Ascending aorta (tissue), 2 donors: ENCODE data around the gene FGF23. TPM values are rescaled to one million over a fixed set of nuclear protein-coding genes. Genes with fewer than 3 reads are reported as not detected.

Experiments used
- DNase-seq, 2 donors: peaks; one replicate each; pipeline ENCODE4 v3.0.0-alpha.2; 2019; ENCODE audit warnings: low spot score in 2 of 2
- H3K27ac ChIP-seq, 2 donors: fragments of 200-600 bp; sonication (generic); one replicate each; pipeline ENCODE4 v1.5.1; 2016 to 2017; ENCODE audit warnings: mild to moderate bottlenecking in 1 of 2
- H3K27me3 ChIP-seq: fragments of 200-600 bp; sonication (generic); one replicate; pipeline ENCODE4 v1.5.1; 2017
- H3K36me3 ChIP-seq, 2 donors: fragments of 200-600 bp; sonication (generic); one replicate each; pipeline ENCODE4 v1.5.1; 2016
- H3K4me1 ChIP-seq, 2 donors: fragments of 200-600 bp; sonication (generic); one replicate each; pipeline ENCODE4 v1.5.1; 2016 to 2017; ENCODE audit warnings: mild to moderate bottlenecking in 1 of 2
- H3K4me3 ChIP-seq, 2 donors: fragments of 200-600 bp; sonication (generic); one replicate each; pipeline ENCODE4 v1.5.1; 2016 to 2017; ENCODE audit warnings: mild to moderate bottlenecking in 1 of 2
- H3K9me3 ChIP-seq, 2 donors: fragments of 200-600 bp; sonication (generic); one replicate each; pipeline ENCODE4 v1.5.1; 2016
- CTCF ChIP-seq, 3 experiments: fragments of 200-600 bp in 2 of 3; fragments of 450-650 bp in 1 of 3; sonication (generic) in 2 of 3; IDR thresholded peaks; one replicate each; pipeline ENCODE4 v1.5.1; 2016 to 2019; ENCODE audit warnings: antibody characterized with exemption in 3 of 3, mild to moderate bottlenecking in 1 of 3, moderate library complexity in 1 of 3
- intact Hi-C: fragments of 100-400 bp; cut with DNase I; formaldehyde crosslinking; loops from one replicate; pipeline ENCODE4 v1.15.1; 2023
- total RNA-seq: library from RNA; depleted of rRNA; stranded (reverse); fragments of >200 nt; gene quantifications from one replicate; pipeline ENCODE4 v1.1.0, GENCODE V29; 2016

The FGF23 gene
- not detected for total RNA-seq

GRCh38 chr12:4379405-4379804 lies at the start of gene FGF23:
FGF23 (minus strand) TSS chr12:4379712; CDS start chr12:4379582, 130 bp downstream.
- Histone ChIP-seq H3K4me1 (no peaks in the 10 kb centered on the region), H3K4me3 (no peak within 1 kb of the TSS), H3K27ac (no peak within 1 kb of the TSS), H3K9me3 (no peaks in the 10 kb centered on the region), H3K36me3 (no peaks in the 10 kb centered on the region), H3K27me3 (no peaks in the 10 kb centered on the region)
- DNase-seq, result no peak
- intact Hi-C loops, result no loop called here
- TF ChIP-seq CTCF (IDR thresholded peaks at IDR 0.05), result no peak

- no peak for DNase-seq
- Histone ChIP-seq H3K27ac (no peak overlapping the region), H3K4me1 (no peaks in the 10 kb centered on the region), H3K4me3 (no peak overlapping the region), H3K27me3 (no peaks in the 10 kb centered on the region), H3K36me3 (no peaks in the 10 kb centered on the region), H3K9me3 (no peaks in the 10 kb centered on the region)
- no peak for TF ChIP-seq CTCF (IDR thresholded peaks at IDR 0.05)
- intact Hi-C loops, result no loop called here
Measured at GRCh38 chr12:4424422-4424821, 44.9 kb upstream of the FGF23 start.

GRCh38 chr12:4423528-4424195 lies 44.1 kb upstream of the FGF23 start:
- no peak for TF ChIP-seq CTCF (IDR thresholded peaks at IDR 0.05)
- intact Hi-C loops, result no loop called here
- Histone ChIP-seq H3K9me3 (no peaks in the 10 kb centered on the region), H3K4me3 (no peak overlapping the region), H3K4me1 (no peaks in the 10 kb centered on the region), H3K27me3 (no peaks in the 10 kb centered on the region), H3K27ac (no peak overlapping the region), H3K36me3 (no peaks in the 10 kb centered on the region)
- DNase-seq, result no peak

GRCh38 chr12:4422985-4423384 lies 43.5 kb upstream of the FGF23 start:
- Histone ChIP-seq H3K27ac (no peak overlapping the region), H3K4me3 (no peak overlapping the region), H3K9me3 (no peaks in the 10 kb centered on the region), H3K27me3 (no peaks in the 10 kb centered on the region), H3K4me1 (no peaks in the 10 kb centered on the region), H3K36me3 (no peaks in the 10 kb centered on the region)
- intact Hi-C loops, result no loop called here
- TF ChIP-seq CTCF (IDR thresholded peaks at IDR 0.05), result no peak
- no peak for DNase-seq

- intact Hi-C loops, result no loop called here
- Histone ChIP-seq H3K27ac (no peak overlapping the region), H3K4me1 (no peaks in the 10 kb centered on the region), H3K4me3 (no peak overlapping the region), H3K9me3 (no peaks in the 10 kb centered on the region), H3K27me3 (no peaks in the 10 kb centered on the region), H3K36me3 (no peaks in the 10 kb centered on the region)
- peak; percentile 22 to 45 (median 26) for TF ChIP-seq CTCF (IDR thresholded peaks at IDR 0.05)
- DNase-seq, result no peak
Measured at GRCh38 chr12:4421590-4422031, 42.1 kb upstream of the FGF23 start.
